GM21723 (cell line): ENCODE results near the gene NPBWR2.

Experiments
- ATAC-seq: cut with Tn5 transposase; IDR thresholded peaks from one replicate; pipeline ENCODE4 v1.9.1; 2021; ENCODE audit warnings: mild to moderate bottlenecking, moderate library complexity; ENCODE audit not compliant: unreplicated experiment

NPBWR2 gene

GRCh38 chr20:64106981-64107735 is at the start of gene NPBWR2:
NPBWR2 (minus strand) TSS chr20:64107565; CDS start chr20:64106831, 734 bp downstream.
- ATAC-seq: no peak

- no peak for ATAC-seq
Observed at GRCh38 chr20:64156136-64156885, 48.9 kb upstream of the NPBWR2 start.

GRCh38 chr20:64155258-64156135 is 48.1 kb upstream of the NPBWR2 start:
- no peak for ATAC-seq

GRCh38 chr20:64154590-64155257 is 47.4 kb upstream of the NPBWR2 start:
- no peak for ATAC-seq

GRCh38 chr20:64153861-64154589 is 46.7 kb upstream of the NPBWR2 start:
- no peak for ATAC-seq

GRCh38 chr20:64153410-64153809 is 46.0 kb upstream of the NPBWR2 start:
- ATAC-seq: no peak

GRCh38 chr20:64152906-64153305 is 45.5 kb upstream of the NPBWR2 start:
- no peak for ATAC-seq

GRCh38 chr20:64151633-64152530 is 44.5 kb upstream of the NPBWR2 start:
- no peak for ATAC-seq

GRCh38 chr20:64150756-64151632 is 43.6 kb upstream of the NPBWR2 start:
- ATAC-seq: no peak

- no peak for ATAC-seq
Observed at GRCh38 chr20:64149809-64150560, 42.6 kb upstream of the NPBWR2 start.

GRCh38 chr20:64149141-64149540 is 41.8 kb upstream of the NPBWR2 start:
- no peak for ATAC-seq

- ATAC-seq: no peak
Observed at GRCh38 chr20:64148581-64148980, 41.2 kb upstream of the NPBWR2 start.

- ATAC-seq: no peak
Observed at GRCh38 chr20:64146936-64147477, 39.6 kb upstream of the NPBWR2 start.

- ATAC-seq: no peak
Observed at GRCh38 chr20:64146301-64146935, 39.1 kb upstream of the NPBWR2 start.

GRCh38 chr20:64145458-64146300 is 38.3 kb upstream of the NPBWR2 start:
- ATAC-seq: no peak
